SKM-1 (cell line): Measurements from ENCODE around the gene NAGS.
"Not testable (repeated sequence)": the region's sequence is repeated elsewhere in the genome, so short reads cannot be mapped to it uniquely, and the experiment has no call there.

Experiments
- DNase-seq: peaks from one replicate; lab custom pipeline; 2025; ENCODE audit not compliant: unreplicated experiment; lab: John Stamatoyannopoulos, UW

NAGS gene

DNA sequence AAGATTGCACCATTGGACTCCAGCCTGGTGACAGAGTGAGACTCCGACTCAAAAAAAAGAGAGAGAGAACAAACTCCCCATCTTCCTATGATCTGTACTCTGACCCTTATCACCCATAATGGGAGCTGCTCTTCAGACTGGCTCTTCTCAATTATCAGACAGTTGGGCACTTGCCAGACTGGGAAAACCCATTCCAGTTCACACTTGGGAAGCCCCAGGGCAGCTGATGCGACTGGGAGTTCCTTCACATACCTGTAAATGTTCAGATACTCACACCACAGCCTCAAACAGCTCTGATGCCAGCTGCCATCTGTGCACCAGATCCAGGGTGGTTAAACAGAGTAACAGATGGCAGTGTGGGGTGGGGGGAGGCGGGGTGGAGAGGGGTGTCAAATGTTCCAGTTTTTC lies 34.2 kb downstream of the NAGS start:
- DNase-seq, result no peak

DNA sequence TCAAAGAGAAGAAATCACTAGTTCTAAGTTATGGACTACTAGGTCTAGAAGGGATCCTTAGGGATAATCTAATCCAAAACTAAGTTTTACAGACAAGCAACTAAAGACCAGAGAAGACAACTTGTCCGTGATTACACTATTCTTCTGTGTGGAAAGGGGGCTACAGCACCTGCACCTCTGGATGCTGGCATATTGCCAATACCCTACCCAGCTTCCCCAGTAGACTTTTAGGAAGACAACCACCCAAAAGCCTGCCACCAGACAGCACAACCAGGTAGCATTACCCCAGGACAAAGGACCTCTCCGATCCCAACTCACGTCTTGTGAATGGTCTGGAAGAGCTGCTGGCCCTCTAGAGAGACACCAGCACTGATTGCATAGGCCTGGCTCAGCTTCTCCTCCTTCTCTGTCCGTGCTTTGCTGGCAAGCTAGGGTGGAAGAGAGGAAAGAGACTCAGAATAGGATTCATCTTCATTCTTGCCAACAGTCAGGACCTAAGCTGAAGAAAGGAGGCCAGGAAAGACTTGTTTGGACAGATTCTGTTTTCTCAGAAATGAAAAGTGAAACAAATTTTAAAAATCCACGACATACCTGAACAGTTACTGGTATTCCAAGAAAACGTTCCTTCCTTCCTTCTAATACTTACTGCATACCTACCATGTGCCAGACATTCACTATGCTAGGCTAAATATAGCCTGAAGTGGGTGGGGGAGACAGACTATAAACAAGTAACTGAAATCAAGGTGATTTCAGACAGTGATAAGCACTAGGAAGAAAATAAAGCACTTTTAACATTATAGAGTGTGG lies 35.6 kb downstream of the NAGS start:
- no peak for DNase-seq

DNA sequence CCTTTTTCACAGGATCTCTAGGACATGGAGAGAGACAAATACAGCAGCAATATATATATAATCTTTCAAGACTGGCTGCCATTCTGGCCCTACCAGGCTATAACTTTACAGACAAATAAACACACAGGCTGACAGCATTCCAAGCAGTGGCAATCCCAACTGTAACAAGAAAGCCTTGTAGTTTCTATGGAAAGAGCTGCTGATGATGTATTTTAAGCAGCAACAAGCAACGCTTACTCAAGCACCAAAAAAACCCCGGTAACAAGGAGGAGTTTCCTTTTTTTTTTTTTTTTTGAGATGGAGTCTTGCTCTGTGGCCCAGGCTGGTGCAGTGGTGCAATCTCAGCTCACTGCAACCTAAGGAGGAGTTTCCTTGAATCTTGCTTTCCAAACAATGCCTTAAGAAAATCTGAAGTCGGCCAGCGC lies 38.9 kb downstream of the NAGS start:
- DNase-seq, result no peak

DNA sequence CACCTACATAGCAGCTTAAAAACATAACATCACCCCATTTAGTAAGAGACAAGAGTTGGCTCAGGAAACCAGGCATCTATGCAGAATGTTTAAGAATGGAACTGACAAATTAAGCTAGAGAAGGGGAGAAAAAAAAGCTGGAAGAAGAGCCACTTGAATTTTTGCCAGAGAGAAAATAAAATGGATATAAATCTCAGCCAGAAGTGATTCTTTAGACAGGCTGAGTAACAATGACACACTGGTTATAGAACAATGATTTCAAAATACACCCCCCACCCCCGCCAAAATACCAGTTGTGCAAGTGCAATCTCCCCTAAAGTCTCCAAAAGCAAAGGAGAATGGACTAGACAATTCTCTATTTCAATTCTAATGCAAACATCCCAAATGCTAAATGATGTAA lies 39.6 kb downstream of the NAGS start:
- no peak for DNase-seq

DNA sequence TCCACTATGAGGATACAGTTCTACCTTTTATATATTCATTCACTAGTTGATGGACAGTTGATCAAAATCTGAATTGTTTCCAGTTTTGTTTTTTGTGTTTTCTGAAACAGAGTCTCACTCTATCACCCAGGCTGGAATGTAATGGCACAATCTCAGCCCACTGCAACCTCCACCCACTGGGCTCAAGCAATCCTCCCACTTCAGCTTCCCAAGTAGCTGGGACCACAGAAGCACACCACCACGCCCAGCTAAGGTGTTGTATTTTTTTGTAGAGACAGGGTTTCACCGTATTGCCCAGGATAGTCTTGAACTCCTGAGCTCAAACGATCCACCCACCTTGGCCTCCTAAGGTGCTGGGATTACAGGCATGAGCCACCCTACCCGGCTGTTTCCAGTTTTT lies 41.1 kb downstream of the NAGS start:
- no peak for DNase-seq

DNA sequence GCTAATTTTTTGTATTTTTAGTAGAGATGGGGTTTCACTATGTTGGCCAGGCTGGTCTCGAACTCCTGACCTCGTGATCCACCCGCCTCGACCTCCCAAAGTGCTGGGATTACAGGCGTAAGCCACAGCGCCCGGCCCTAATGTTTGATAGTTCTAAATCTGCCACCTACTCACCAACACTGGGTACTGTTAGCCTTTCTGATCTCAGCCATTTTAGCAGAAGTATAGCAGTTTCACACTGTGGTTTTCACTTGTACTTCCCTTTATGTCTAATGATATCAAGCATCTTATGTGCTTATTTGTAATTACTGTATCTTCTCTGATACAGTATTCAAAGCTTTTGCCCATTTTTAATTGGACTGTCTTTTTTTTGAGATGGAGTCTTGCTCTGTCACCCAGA lies 42.5 kb downstream of the NAGS start:
- not testable (repeated sequence) for DNase-seq

DNA sequence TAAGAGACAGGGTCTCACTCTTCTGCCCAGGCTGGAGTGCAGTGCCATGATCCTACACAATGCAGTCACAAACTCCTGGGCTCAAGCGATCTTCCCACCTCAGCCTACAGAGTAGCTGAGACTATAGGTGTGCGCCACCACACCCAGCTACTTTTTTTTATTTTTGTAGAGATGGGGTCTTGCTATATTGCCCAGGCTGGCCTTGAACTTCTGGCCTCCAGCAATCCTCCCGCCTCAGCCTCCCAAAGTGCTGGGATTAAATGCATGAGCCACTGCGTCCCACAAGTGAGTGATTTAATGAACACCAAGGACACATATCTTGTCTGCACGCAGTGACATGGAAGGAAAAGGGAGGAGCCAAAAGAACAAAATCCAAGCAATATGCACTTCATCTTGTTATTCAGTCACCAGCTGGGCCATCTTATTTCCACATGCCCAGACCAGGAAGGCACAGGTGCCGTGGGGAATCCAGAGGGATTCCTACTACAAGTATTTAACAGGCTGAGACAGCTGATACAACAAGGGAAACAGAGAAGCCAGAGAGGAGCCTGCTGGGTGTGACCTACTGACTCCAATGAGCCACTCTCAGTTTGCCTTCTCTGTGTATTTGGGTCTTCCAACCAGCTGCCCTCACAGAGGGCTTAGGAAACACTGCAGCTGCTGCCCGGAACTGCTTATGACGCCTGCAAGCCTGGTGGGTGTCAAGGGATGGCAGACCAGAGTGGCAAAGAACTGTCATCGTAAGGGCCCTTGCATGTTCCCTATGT lies 45.1 kb downstream of the NAGS start:
- DNase-seq, result no peak

DNA sequence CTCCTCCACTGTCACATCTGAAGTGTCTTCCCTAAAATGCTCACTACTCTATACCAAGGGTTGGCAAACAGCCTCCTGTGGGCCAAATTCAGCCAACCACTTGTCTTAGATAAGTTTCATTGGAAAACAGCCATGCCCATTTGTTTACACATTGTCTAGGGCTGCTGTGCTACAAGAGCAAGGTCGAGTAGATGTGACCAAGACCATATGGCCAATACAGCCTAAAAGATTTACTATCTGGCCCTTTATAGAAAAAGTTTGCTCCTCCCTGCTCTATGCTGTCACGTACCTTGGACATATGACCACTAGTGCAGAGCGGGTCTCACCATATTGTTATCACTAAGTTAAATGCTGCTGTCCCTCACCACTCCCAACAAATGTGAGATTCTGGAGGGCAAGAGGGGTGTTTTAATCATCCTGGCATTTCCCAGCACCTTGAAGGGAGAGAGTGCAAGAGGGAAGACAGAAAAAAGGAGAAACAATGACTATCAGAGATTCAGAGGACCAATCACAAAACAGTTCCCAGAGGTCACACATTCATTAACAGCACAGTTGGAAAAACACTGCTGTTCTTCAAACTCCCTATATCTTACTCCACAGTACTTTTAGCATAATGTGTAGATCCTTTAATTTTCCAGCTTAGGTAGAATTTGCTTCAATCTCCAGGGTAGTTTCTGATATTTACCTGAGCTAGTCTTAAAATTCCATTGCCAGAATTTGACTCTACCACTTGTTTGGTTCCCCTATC lies 48.9 kb downstream of the NAGS start:
- no peak for DNase-seq
